Neutrophil (primary cell): ENCODE results near the gene LZTR1.
"Not testable (repeated sequence)": the region's sequence is repeated elsewhere in the genome, so short reads cannot be mapped to it uniquely, and the experiment has no call there.

ENCODE experiments used
- H3K27ac ChIP-seq: fragments of 200-600 bp; sonication (generic); 2 replicates; pipeline ENCODE4 v1.5.1; 2016; ENCODE audit warnings: mild to moderate bottlenecking, moderate library complexity
- H3K27me3 ChIP-seq: fragments of 200-600 bp; sonication (generic); 2 replicates; pipeline ENCODE4 v1.6.0; 2016; ENCODE audit warnings: mild to moderate bottlenecking
- H3K36me3 ChIP-seq: fragments of 200-600 bp; sonication (generic); 2 replicates; pipeline ENCODE4 v1.5.1; 2017
- H3K4me1 ChIP-seq, 2 experiments: fragments of 200-600 bp in 1 of 2; sonication (generic) in 1 of 2; 1 replicate in 1 of 2; 2 replicates in 1 of 2; pipeline versions ENCODE4 v1.5.1 to v1.6.1; 2013 to 2016; ENCODE audit warnings: low read depth in 1 of 2, low read length in 1 of 2, mild to moderate bottlenecking in 1 of 2, moderate library complexity in 1 of 2; ENCODE audit not compliant: control insufficient read depth in 1 of 2, insufficient read depth in 1 of 2
- H3K4me3 ChIP-seq, 2 experiments: fragments of 200-600 bp in 1 of 2; sonication (generic) in 1 of 2; 1 replicate in 1 of 2; 2 replicates in 1 of 2; pipeline ENCODE4 v1.5.1; 2013 to 2016; ENCODE audit warnings: low read depth in 1 of 2, low read length in 1 of 2, mild to moderate bottlenecking in 1 of 2, moderate library complexity in 1 of 2
- H3K9me3 ChIP-seq: fragments of 200-600 bp; sonication (generic); 2 replicates; pipeline ENCODE4 v1.5.1; 2016
- CTCF ChIP-seq: fragments of 200-600 bp; sonication (generic); IDR thresholded peaks from 2 replicates; pipeline ENCODE4 v1.5.1; 2016; ENCODE audit warnings: antibody characterized with exemption

The LZTR1 gene

GRCh38 chr22:21047035-21047661 lies 65.1 kb downstream of the LZTR1 start:
- no peak for TF ChIP-seq CTCF
- H3K4me1 ChIP-seq: peaks cover 0 to 4% of the 10 kb centered on the region in 2 experiments
- no peaks in the 10 kb centered on the region for H3K9me3 ChIP-seq
- H3K27me3 ChIP-seq: peaks cover 59% of the 10 kb centered on the region
- no peak overlapping the region for H3K4me3 ChIP-seq
- H3K36me3 ChIP-seq: no peaks in the 10 kb centered on the region
- no peak overlapping the region for H3K27ac ChIP-seq

GRCh38 chr22:21047730-21048129 lies 65.6 kb downstream of the LZTR1 start:
- no peak for TF ChIP-seq CTCF
- H3K36me3 ChIP-seq: no peaks in the 10 kb centered on the region

GRCh38 chr22:21048448-21048847 lies 66.4 kb downstream of the LZTR1 start:
- H3K27me3 ChIP-seq: peaks cover 50% of the 10 kb centered on the region
- H3K4me1 ChIP-seq, H3K4me3 ChIP-seq, H3K36me3 ChIP-seq, H3K9me3 ChIP-seq, H3K27ac ChIP-seq: not testable (repeated sequence)

More at GRCh38 chr22:21047730-21048129, 65.6 kb downstream of the LZTR1 start:
- H3K4me1 ChIP-seq: peaks cover 0 to 4% of the 10 kb centered on the region in 2 experiments
- H3K27ac ChIP-seq: no peak overlapping the region
- no peak overlapping the region for H3K4me3 ChIP-seq
- H3K27me3 ChIP-seq: peaks cover 57% of the 10 kb centered on the region
- H3K9me3 ChIP-seq: no peaks in the 10 kb centered on the region
